PC-9 (cell line): Measurements from ENCODE around the gene SLC8A3. TPM values are rescaled to one million over a fixed set of nuclear protein-coding genes. Genes with fewer than 3 reads are reported as not detected.

Experiments used
- BruUV-seq: library from RNA; stranded (reverse); fragments of 400-500 nt; replicated peaks from 2 replicates; lab custom pipeline; 2021; lab: Mats Ljungman, UMichigan
- CTCF ChIA-PET: fragments of 300-600 bp; sonication (Branson Sonifier 250); formaldehyde crosslinking; loops from one replicate; lab custom pipeline; 2022; ENCODE audit warnings: antibody characterized with exemption; lab: Charles Lee
- POLR2A ChIA-PET: fragments of 300-600 bp; sonication (Branson Sonifier 250); formaldehyde crosslinking; loops from one replicate; lab custom pipeline; 2022; ENCODE audit warnings: antibody characterized with exemption; ENCODE audit not compliant: unreplicated experiment; lab: Charles Lee
- DNase-seq, 2 experiments: peaks; one replicate each; pipeline versions ENCODE4 v3.0.0 to v3.0.0-alpha.2; 2015 to 2022; ENCODE audit warnings: mixed read lengths in 1 of 2
- H2AFZ ChIP-seq: fragments of 200-600 bp; sonication (generic); 2 replicates; pipeline ENCODE4 v1.8.1; 2017; ENCODE audit warnings: antibody characterized with exemption
- H3F3A ChIP-seq: fragments of 200-600 bp; sonication (generic); 2 replicates; pipeline ENCODE4 v1.8.1; 2017; ENCODE audit warnings: antibody characterized with exemption, mild to moderate bottlenecking, low read depth; ENCODE audit not compliant: insufficient read depth
- H3K27ac ChIP-seq: fragments of 200-600 bp; sonication (generic); 2 replicates; pipeline ENCODE4 v1.6.1; 2016; ENCODE audit warnings: mixed run types
- H3K27me3 ChIP-seq: fragments of 200-600 bp; sonication (generic); 2 replicates; pipeline ENCODE4 v1.6.1; 2016; ENCODE audit warnings: low read depth, mixed run types; ENCODE audit not compliant: insufficient read depth
- H3K36me3 ChIP-seq: fragments of 200-600 bp; sonication (generic); 2 replicates; pipeline ENCODE4 v1.6.1; 2016; ENCODE audit warnings: low read depth, mixed run types
- H3K4me1 ChIP-seq: fragments of 200-600 bp; sonication (generic); replicated peaks from 2 replicates; pipeline ENCODE4 v1.6.1; 2016; ENCODE audit warnings: mixed run types; ENCODE audit not compliant: insufficient read depth
- H3K4me2 ChIP-seq: fragments of 200-600 bp; sonication (generic); 2 replicates; pipeline ENCODE4 v1.6.1; 2017; ENCODE audit warnings: mixed run types
- H3K4me3 ChIP-seq: fragments of 200-600 bp; sonication (generic); 2 replicates; pipeline ENCODE4 v1.6.1; 2016; ENCODE audit warnings: mixed run types
- H3K79me2 ChIP-seq: fragments of 200-600 bp; sonication (generic); 2 replicates; pipeline ENCODE4 v1.6.1; 2017; ENCODE audit warnings: low read depth, mixed run types
- H3K9me2 ChIP-seq: fragments of 200-600 bp; sonication (generic); 2 replicates; pipeline ENCODE4 v1.8.1; 2017; ENCODE audit warnings: mild to moderate bottlenecking; ENCODE audit not compliant: insufficient read depth
- H3K9me3 ChIP-seq: fragments of 200-600 bp; sonication (generic); 2 replicates; pipeline ENCODE4 v1.8.1; 2016; ENCODE audit warnings: low read depth; ENCODE audit not compliant: insufficient read depth
- H4K20me1 ChIP-seq: fragments of 200-600 bp; sonication (generic); 2 replicates; pipeline ENCODE4 v1.8.1; 2017; ENCODE audit not compliant: insufficient read depth
- CTCF ChIP-seq: fragments of 200-600 bp; sonication (generic); conservative IDR thresholded peaks from 2 replicates; pipeline ENCODE4 v1.6.1; 2017; ENCODE audit warnings: mixed run types, antibody characterized with exemption, mild to moderate bottlenecking, moderate library complexity
- EZH2 ChIP-seq: fragments of 200-600 bp; sonication (generic); IDR thresholded peaks from 2 replicates; pipeline ENCODE4 v1.8.0; 2017; ENCODE audit warnings: antibody characterized with exemption, low read depth
- intact Hi-C: fragments of 100-400 bp; cut with micrococcal nuclease; formaldehyde crosslinking; loops from one replicate; pipeline ENCODE4 v1.10.0; 2022; ENCODE audit not compliant: unreplicated experiment
- total RNA-seq: library from RNA; stranded (reverse); gene quantifications from 2 replicates; pipeline ENCODE4 v1.2.3, GENCODE V29; 2021

Gene SLC8A3
- total RNA-seq, 1 experiment from 2014 or later, result not detected

GRCh38 chr14:70144046-70144445 lies 44.7 kb downstream of the SLC8A3 start:
- CTCF ChIA-PET, result no interaction called here
- Histone ChIP-seq H3K4me1 (no peaks in the 10 kb centered on the region), H3K36me3 (no peaks in the 10 kb centered on the region), H4K20me1 (no peaks in the 10 kb centered on the region), H3K4me2 (no peak overlapping the region), H3K9me2 (no peaks in the 10 kb centered on the region), H3K9me3 (no peaks in the 10 kb centered on the region), H3K27me3 (peaks cover 78% of the 10 kb centered on the region), H3F3A (no peaks in the 10 kb centered on the region), H3K27ac (no peak overlapping the region), H3K4me3 (no peak overlapping the region), H3K79me2 (no peaks in the 10 kb centered on the region), H2AFZ (no peak overlapping the region)
- intact Hi-C loops, result no loop called here
- POLR2A ChIA-PET, result no interaction called here
- DNase-seq, result no peak
- no TSS peak for BruUV-seq
- TF ChIP-seq EZH2 (no peak), CTCF (no peak)

GRCh38 chr14:70143306-70143705 lies 45.4 kb downstream of the SLC8A3 start:
- TF ChIP-seq CTCF, result no peak
- TF ChIP-seq EZH2, result no peak
- no peak for DNase-seq
- H3K27me3 ChIP-seq, result peaks cover 78% of the 10 kb centered on the region
- 0 out of 2 replicates have a peak overlapping the region, but pooled peaks have one; percentile 25 for H2AFZ ChIP-seq
- H3K36me3 ChIP-seq, result no peaks in the 10 kb centered on the region
- H3K9me3 ChIP-seq, result no peaks in the 10 kb centered on the region
- no peak overlapping the region for H3K27ac ChIP-seq
- intact Hi-C loops, result no loop called here
- CTCF ChIA-PET, result no interaction called here
- H3K4me2 ChIP-seq, result no peak overlapping the region
- no peaks in the 10 kb centered on the region for H3K9me2 ChIP-seq
- no peaks in the 10 kb centered on the region for H3K4me1 ChIP-seq
- POLR2A ChIA-PET, result no interaction called here
- BruUV-seq, result no TSS peak
- H3F3A ChIP-seq, result no peaks in the 10 kb centered on the region
- H3K4me3 ChIP-seq, result no peak overlapping the region
- H4K20me1 ChIP-seq, result no peaks in the 10 kb centered on the region
- no peaks in the 10 kb centered on the region for H3K79me2 ChIP-seq

GRCh38 chr14:70140614-70141013 lies 48.1 kb downstream of the SLC8A3 start:
- no peaks in the 10 kb centered on the region for H4K20me1 ChIP-seq
- no peaks in the 10 kb centered on the region for H3K4me1 ChIP-seq
- intact Hi-C loops, result no loop called here
- no peak overlapping the region for H3K4me3 ChIP-seq
- ChIA-PET CTCF (no interaction called here), POLR2A (no interaction called here)
- H3F3A ChIP-seq, result no peaks in the 10 kb centered on the region
- no peak overlapping the region for H2AFZ ChIP-seq
- TF ChIP-seq EZH2 (no peak), CTCF (no peak)
- DNase-seq, result no peak
- peaks cover 74% of the 10 kb centered on the region for H3K27me3 ChIP-seq
- no TSS peak for BruUV-seq
- no peaks in the 10 kb centered on the region for H3K36me3 ChIP-seq
- no peaks in the 10 kb centered on the region for H3K9me3 ChIP-seq
- no peak overlapping the region for H3K4me2 ChIP-seq
- H3K27ac ChIP-seq, result no peak overlapping the region
- no peaks in the 10 kb centered on the region for H3K9me2 ChIP-seq
- H3K79me2 ChIP-seq, result no peaks in the 10 kb centered on the region
